ENCODE measurements around the gene CCDC6.

DNA sequence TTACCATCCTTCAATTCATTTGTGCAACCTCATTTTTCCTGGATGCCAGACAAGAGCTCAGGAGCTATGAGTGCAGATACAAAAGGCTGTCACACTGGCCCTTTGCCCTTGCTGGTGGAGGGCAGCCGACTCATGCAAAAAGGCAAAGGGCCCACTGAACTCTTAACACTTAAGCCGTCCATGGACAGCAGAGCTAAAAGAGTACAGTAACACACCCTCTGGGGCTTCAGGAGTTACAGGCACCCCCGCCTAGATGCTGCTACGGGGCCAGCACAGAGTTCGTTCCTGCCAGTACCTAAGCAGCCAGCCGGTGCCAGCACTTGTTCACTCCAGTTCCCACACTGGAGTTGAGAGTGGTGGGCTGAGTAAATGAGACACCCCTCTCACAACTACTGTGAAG lies 83.2 kb downstream of the CCDC6 start:
- TF ChIP-seq POLR2A (IDR thresholded peaks at IDR 0.05) (no peak), CTCF (IDR thresholded peaks at IDR 0.05) (no peak)

Data from vagina (tissue), 2 donors.